NCI-H345 treated with DMSO at 0.1 percent for 48 hours (cell line): ENCODE measurements around the gene SIRPB2.
"Not testable (repeated sequence)": the region's sequence is repeated elsewhere in the genome, so short reads cannot be mapped to it uniquely, and the experiment has no call there.

ENCODE experiments used
- DNase-seq: peaks from one replicate; lab custom pipeline; 2025; ENCODE audit not compliant: unreplicated experiment; lab: John Stamatoyannopoulos, UW

Gene SIRPB2

GRCh38 chr20:1500496-1500895 is 9.3 kb upstream of the SIRPB2 start:
- no peak for DNase-seq

GRCh38 chr20:1499528-1500420 is 8.6 kb upstream of the SIRPB2 start:
- DNase-seq: no peak

DNA sequence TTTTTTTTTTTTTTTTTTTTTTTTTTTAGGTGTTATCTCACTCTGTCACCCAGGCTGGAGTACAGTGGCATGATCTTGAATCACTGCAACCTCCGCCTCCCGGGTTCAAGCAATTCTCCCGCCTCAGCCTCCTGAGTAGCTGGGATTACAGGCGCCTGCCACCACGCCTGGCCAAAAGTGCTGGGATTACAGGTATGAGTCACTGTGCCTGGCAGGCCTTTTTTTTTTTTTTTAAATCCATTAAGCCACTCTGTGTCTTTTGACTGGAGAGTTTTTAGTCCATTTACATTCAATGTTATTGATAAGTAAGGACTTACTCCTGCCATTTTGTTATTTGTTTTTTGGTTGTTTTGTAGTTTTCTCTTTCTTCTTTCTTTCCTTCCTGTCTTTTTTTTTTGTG is 6.2 kb upstream of the SIRPB2 start:
- not testable (repeated sequence) for DNase-seq

DNA sequence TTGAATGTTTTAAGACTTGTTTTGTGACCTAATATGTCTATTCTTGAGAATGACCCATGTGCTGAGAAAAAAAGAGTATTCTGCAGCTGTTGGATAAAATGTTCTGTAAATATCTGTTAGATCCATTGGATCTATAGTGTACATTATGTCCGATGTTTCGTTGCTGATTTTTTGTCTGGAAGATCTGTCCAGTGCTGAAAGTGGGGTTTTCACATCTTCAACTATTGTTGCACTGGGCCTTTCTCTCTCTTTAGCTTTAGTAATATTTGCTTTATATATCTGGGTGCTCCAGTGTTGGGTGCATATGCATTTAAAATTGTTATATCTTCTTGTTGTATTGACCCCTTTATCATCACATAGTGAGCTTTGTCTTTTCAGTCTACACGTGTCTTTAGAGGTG is 5.7 kb upstream of the SIRPB2 start:
- no peak for DNase-seq

DNA sequence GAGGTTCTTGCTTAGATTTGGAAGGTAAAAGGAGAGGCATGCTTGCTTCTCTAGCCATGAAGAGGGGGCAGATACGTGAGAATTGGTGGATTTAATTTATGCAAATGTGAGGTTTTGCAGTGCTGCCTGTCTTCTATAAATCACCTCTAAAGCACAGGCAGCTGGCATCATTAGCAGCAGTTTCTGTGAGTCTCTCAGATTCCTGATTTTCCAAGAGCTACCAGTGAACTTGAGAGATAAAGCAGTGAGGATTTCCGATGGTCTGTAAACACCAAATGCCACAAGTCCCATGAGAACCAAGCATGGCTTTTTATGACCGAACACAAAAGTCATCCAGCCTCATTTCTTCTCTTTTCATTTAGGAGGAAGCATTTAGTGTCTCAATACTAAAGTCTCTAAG is 3.2 kb upstream of the SIRPB2 start:
- no peak for DNase-seq

DNA sequence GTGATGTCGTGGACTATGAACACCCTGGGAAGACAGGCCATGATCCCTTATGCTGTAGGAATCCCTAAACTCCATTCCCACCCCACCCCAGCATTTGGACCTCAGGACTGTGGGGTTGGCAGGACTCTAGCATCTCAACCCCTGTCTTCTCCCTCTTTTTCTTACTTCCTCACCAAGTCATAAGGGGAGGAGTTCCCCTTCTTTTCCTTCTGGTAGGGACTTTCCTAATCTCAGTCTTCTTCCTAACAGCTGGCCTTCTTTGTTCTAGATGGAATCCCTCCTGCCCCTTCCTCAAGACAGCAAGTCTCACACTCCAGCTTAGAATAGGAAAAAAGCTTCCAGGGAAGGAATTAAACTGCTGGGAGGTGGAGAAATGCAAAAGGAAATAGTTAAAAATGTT is 2.3 kb upstream of the SIRPB2 start:
- DNase-seq: no peak

DNA sequence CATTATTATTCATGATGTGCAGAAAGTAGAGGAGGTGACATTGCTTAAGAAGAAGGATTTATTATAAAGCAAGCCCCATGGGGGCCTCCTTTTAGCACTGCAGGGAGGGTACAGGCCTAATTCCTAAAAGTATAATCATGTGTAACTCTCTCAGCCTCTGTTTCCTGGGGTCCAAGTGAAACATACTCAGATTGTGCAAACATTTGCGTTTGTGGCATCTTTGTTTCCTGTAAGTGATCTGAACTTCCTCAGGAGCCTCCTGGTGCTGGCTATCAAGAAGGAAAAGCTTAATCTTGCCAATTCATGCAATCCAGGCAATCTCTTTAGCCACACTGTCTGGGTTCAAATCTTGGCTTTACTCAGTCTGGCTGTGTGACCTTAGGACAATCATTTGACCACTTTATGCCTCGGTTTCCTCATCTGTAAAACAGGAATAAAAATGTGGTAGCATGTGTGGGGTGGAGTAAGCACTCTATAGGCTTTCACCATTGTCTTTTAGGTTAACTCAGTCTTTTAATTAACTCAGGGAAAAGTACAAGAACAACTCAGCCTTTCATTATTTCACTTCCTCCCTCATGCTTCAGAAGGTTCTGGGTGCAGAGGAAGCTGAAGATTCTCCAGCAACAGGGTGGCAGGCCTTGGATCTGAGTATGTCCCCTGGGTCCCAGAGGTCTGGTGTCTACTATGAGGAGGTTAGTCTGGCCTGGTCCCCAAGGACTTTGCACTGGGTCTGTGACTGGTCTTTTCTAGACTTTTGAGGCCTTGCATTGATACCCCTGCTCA is 831 bp upstream of the SIRPB2 start:
- DNase-seq: no peak

DNA sequence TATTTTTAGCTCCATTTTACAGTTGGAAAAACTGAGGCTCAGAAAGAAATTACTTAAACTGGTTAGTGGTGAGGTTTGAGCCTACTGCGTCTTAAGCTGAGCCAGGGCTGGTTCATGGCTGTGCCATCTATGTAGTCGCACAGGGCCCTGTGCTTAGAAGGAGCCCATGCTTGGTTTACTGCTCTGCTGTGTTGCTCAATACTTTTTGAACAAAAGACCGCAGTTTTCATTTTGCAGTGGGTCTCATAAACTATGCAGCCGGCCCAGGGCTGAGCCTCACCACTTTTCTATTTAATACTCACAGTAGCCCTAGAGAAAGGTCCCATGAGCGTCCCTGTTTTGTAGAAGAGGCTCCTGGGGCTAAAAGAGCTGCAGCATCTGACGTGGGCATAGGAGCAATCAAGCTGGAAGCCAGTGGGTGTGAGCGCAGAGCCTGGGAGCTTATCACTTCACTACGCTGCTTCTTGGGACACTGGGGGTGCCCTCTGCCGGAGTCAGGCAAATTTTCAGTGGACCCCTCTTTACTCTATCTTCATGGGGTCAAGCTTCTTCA is 501 bp downstream of the SIRPB2 start:
- DNase-seq: no peak

- DNase-seq: no peak
Measured at GRCh38 chr20:1489764-1490436, 1.3 kb downstream of the SIRPB2 start.

DNA sequence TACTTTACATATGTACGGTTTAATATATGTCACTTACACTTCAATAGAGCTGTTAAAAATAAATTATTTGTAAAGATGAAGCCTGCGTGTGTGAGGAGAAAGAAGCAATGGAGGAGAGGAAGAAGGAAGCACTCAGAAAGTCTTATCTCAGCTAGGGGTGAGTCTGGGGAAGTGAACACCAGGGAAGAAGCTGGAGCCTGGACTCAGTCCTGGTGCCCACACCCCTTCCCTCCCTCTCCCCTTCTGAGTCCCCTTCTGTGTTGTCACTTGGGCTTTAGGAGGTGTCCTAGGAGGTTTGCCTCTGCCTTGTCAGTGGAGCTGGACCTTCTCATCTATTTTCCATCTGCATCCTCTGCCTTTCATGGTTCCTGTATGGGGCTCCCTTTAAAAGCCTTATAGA is 1.9 kb downstream of the SIRPB2 start:
- DNase-seq: no peak

DNA sequence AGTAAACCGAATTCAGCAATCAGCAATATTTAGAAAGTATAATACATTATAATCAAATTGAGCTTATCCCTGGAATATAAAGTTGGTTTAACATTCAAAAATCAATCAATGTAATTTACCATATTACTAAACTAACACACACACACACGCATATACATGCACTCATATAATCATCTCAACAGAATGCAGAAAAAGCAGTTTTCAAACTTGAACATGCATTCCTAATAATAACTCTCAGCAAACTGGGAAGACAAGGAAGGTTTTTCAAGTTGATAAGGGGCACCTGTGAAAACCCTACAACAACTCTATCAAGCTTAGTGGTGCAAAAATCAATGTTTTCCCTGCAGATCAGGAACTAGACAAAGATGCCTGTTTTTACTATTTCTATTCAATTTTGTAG is 4.7 kb downstream of the SIRPB2 start:
- no peak for DNase-seq

- DNase-seq: no peak
Measured at GRCh38 chr20:1484438-1485116, 6.6 kb downstream of the SIRPB2 start.

GRCh38 chr20:1479831-1480595 is 11.2 kb downstream of the SIRPB2 start:
- no peak for DNase-seq

- no peak for DNase-seq
Measured at GRCh38 chr20:1478566-1478965, 12.7 kb downstream of the SIRPB2 start.

DNA sequence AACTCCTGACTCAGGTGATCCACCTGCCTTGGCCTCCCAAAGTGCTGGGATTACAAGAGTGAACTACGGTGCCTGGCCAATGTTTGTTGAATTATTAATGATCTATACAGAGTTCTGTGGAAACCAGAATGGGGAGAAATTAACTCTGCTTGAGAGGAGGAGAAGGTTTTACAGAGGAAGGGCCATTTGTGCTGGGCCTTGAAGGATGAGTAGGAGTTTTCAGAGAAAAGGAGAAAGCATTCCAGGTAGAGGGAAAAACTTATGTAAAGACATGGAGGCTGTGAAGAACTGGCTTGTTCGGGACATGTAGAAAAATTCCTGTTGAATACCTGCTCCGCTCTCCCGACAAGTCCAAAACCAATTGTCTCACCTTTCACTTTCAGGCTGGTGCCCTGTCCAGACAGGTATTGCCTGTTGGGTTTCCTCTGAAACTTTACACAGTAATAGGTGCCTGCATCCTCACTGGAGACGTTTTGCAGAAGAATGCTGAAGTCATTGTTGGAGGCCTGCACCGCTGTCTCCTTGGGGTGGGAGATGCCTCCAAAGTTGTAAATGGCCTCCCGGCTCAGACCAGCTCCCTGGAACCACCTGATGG is 13.2 kb downstream of the SIRPB2 start:
- no peak for DNase-seq

DNA sequence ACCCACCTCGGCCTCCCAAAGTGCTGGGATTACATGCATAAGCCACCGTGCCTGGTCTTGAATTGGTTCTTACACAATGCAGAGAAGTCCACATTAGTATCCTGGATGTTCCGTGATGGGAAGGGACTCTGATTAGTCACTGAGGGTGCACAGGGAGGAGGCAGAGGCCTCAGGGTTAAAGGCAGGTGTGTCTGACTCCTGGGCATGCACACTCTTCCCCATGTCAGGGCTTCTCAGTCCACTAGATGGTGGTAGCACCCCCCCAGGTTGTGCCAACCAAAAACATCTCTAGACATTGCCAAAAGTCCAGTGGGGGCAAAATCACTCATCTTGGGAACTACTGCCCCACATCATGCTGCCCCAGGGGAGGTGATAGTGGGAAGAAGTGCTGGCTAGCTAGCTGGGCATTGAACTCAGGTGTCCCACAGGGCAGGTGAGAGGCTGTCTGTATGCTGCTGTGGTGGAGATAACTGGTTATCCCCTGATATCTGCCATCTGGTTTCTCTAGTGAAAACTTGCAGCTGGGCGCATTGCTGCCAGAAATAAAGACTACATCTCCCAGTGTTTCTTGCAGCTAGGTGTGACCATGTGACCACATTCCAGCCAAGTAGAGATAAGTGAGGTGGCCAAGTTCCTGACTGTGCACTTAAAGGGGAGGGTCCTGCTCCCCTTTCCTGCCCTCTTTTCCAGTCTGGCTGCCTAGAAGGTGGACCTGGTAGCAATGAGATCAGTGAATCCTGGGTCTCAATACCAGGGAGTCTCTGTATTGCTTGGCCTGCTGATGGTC is 16.2 kb downstream of the SIRPB2 start:
- DNase-seq: no peak

DNA sequence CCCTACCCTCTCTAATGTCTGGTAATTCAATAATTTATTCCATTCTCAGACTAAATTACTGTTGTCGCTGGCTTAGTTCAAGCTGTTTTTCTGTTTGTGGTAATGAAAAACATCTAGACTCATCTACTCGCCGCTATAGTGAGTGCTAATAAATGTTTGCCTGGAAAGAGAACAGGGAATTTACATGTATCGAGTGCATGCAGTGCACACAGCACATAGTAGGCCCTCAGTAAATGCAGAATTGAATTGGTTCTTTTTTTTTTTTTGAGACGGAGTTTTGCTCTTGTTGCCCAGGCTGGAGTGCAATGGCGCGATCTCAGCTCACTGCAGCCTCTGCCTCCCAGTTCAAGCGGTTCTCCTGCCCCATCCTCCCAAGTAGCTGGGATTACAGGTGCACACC is 16.9 kb downstream of the SIRPB2 start:
- DNase-seq: no peak

DNA sequence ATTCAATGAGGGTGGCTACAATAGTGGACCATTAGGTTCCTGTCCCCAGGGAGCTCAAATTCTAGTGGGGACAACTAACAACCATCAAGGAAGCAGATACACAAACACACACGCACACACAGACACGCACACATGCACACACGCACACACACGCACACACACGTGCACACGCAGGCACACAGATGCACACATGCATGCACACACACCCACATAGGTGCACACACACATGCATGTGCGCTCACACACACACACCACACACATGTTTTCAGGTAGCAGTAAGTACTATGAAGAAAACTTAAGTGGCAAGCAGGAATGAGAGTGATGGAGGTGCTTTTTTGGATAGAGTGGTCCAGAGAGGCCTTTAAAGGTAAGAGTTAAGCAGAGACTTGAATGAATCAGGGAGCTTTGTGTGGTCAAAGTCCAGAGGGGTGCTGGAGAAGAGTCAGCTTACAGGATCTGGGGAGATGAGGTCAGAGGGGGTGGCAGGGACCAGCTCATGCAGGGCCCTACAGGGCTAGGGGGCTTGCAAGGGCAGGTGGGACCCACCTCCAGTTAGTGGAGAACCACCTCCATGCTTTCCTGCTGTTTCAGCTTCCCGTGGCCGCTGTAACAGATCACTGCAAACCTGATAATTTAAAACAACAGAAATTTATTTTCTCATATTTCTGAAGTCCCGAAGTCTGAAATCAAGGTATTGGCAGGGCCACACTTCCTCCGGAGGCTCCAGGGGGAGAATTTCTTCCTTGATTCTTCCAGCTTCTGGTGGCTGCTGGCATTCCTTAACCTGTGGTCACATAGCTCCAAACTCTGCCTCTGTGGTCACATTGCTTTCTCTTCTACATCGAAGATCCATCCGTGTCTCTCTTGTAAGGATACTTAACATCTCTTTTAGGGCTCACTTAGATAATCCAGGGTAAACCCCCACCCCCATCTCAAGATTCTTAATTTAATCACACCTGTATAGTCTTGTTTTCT is 17.7 kb downstream of the SIRPB2 start:
- DNase-seq: no peak
